A673 (cell line): ENCODE data around the gene ARSA. TPM values are rescaled to one million over a fixed set of nuclear protein-coding genes. Genes with fewer than 3 reads are reported as not detected.

Experiments used
- BruUV-seq: library from RNA; stranded (reverse); fragments of 400-500 nt; replicated peaks from 2 replicates; lab custom pipeline; 2021; lab: Mats Ljungman, UMichigan
- CTCF ChIA-PET: fragments of 300-600 bp; sonication (Branson Sonifier 250); formaldehyde crosslinking; loops from one replicate; lab custom pipeline; 2022; ENCODE audit warnings: antibody characterized with exemption; lab: Charles Lee
- POLR2A ChIA-PET: fragments of 300-600 bp; sonication (Branson Sonifier 250); formaldehyde crosslinking; loops from one replicate; lab custom pipeline; 2022; ENCODE audit warnings: antibody characterized with exemption; ENCODE audit not compliant: low non-redundant PET; lab: Charles Lee
- DNase-seq: peaks from one replicate; pipeline ENCODE4 v3.0.0-alpha.2; 2015; ENCODE audit warnings: low spot score
- H3K27ac ChIP-seq: fragments of 200-600 bp; sonication (generic); 2 replicates; pipeline ENCODE4 v1.5.1; 2016; ENCODE audit warnings: mixed run types, low read depth, mild to moderate bottlenecking, mixed read lengths, antibody characterized with exemption, low read length; ENCODE audit not compliant: poor library complexity, severe bottlenecking
- H3K27me3 ChIP-seq: fragments of 200-600 bp; sonication (generic); replicated peaks from 2 replicates; pipeline ENCODE4 v1.6.1; 2017; ENCODE audit warnings: mixed run types, low read depth, mild to moderate bottlenecking, mixed read lengths, antibody characterized with exemption, low read length; ENCODE audit not compliant: insufficient read depth, poor library complexity
- H3K36me3 ChIP-seq: fragments of 200-600 bp; sonication (generic); 2 replicates; pipeline ENCODE4 v1.6.1; 2016; ENCODE audit warnings: mixed run types, mild to moderate bottlenecking, mixed read lengths, antibody characterized with exemption, low read length; ENCODE audit not compliant: insufficient read depth, poor library complexity, severe bottlenecking
- H3K4me1 ChIP-seq: fragments of 200-600 bp; sonication (generic); 2 replicates; pipeline ENCODE4 v1.6.1; 2017; ENCODE audit warnings: mixed run types, mild to moderate bottlenecking, mixed read lengths, antibody characterized with exemption, low read length; ENCODE audit not compliant: insufficient read depth, poor library complexity, severe bottlenecking
- H3K4me3 ChIP-seq: fragments of 200-600 bp; sonication (generic); 2 replicates; pipeline ENCODE4 v1.5.1; 2016; ENCODE audit warnings: low read depth, mixed run types, mild to moderate bottlenecking, mixed read lengths, low read length; ENCODE audit not compliant: poor library complexity, severe bottlenecking
- H3K9me3 ChIP-seq: fragments of 200-600 bp; sonication (generic); 2 replicates; pipeline ENCODE4 v1.6.1; 2016; ENCODE audit warnings: mixed run types, low read depth, mild to moderate bottlenecking, mixed read lengths, antibody characterized with exemption, low read length; ENCODE audit not compliant: poor library complexity, severe bottlenecking
- CTCF ChIP-seq: fragments of 300-800, 200-600 bp; sonication (generic); conservative IDR thresholded peaks from 2 replicates; pipeline ENCODE4 v1.5.1; 2017; ENCODE audit warnings: low read depth, mild to moderate bottlenecking, antibody characterized with exemption, low read length, moderate library complexity, mixed read lengths
- EZH2 ChIP-seq: fragments of 200-600 bp; sonication (generic); IDR thresholded peaks from 2 replicates; pipeline ENCODE4 v1.6.1; 2017; ENCODE audit warnings: borderline replicate concordance, low read depth, mild to moderate bottlenecking, mixed read lengths, antibody characterized with exemption, low read length; ENCODE audit not compliant: poor library complexity, severe bottlenecking
- intact Hi-C: fragments of 100-400 bp; cut with micrococcal nuclease; formaldehyde crosslinking; loops from one replicate; pipeline ENCODE4 v1.10.0; 2022; ENCODE audit not compliant: unreplicated experiment
- total RNA-seq: library from RNA; stranded (reverse); gene quantifications from 2 replicates; pipeline ENCODE4 v1.2.3, GENCODE V29; 2021

The ARSA gene
- total RNA-seq, 1 experiment from 2014 or later = 15.6 TPM

- DNase-seq = no peak
- ChIA-PET POLR2A (no interaction called here), CTCF (no interaction called here)
- Histone ChIP-seq H3K4me1 (no peaks in the 10 kb centered on the region), H3K27me3 (no peaks in the 10 kb centered on the region), H3K4me3 (no peak overlapping the region), H3K36me3 (no peaks in the 10 kb centered on the region), H3K9me3 (no peaks in the 10 kb centered on the region), H3K27ac (no peak overlapping the region)
- BruUV-seq = no TSS peak
- intact Hi-C loops = loop anchor here (1.0 kb wide), 1 partner anchor 43 kb away; no protein-coding TSS in a partner anchor
- TF ChIP-seq CTCF = no peak
- no peak for TF ChIP-seq EZH2
These were observed 50.9 kb downstream of the ARSA start for GRCh38 chr22:50576806-50577696.

GRCh38 chr22:50576070-50576469, 51.9 kb downstream of the ARSA start:
- no TSS peak for BruUV-seq
- CTCF ChIA-PET = no interaction called here
- TF ChIP-seq CTCF (peak; percentile 50), EZH2 (no peak)
- Histone ChIP-seq H3K4me1 (no peaks in the 10 kb centered on the region), H3K27me3 (no peaks in the 10 kb centered on the region), H3K4me3 (no peak overlapping the region), H3K27ac (no peak overlapping the region), H3K9me3 (no peaks in the 10 kb centered on the region), H3K36me3 (peaks cover 4% of the 10 kb centered on the region)
- intact Hi-C loops = loop anchor here (1.0 kb wide), 1 partner anchor 44 kb away; no protein-coding TSS in a partner anchor
- POLR2A ChIA-PET = no interaction called here
- DNase-seq = peak; percentile 44

GRCh38 chr22:50575426-50575941, 52.5 kb downstream of the ARSA start:
- BruUV-seq = no TSS peak
- H3K4me3 ChIP-seq = no peak overlapping the region
- H3K36me3 ChIP-seq = peaks cover 10% of the 10 kb centered on the region
- POLR2A ChIA-PET = interaction anchor here (0.5 kb wide), 1 partner anchor 263 kb away, joined by 3 read pairs; no protein-coding TSS in a partner anchor
- no peak for DNase-seq
- H3K4me1 ChIP-seq = no peaks in the 10 kb centered on the region
- TF ChIP-seq CTCF = no peak
- no peak for TF ChIP-seq EZH2
- no peak overlapping the region for H3K27ac ChIP-seq
- no peaks in the 10 kb centered on the region for H3K9me3 ChIP-seq
- CTCF ChIA-PET = no interaction called here
- intact Hi-C loops = no loop called here
- H3K27me3 ChIP-seq = no peaks in the 10 kb centered on the region

Other genes with a start within 250 kb of the ARSA start
- gene SBF1, start 153.1 kb downstream of the ARSA start, total RNA-seq = 97.2 and 107 TPM in 2 replicates
- gene ADM2, start 146.6 kb downstream of the ARSA start, total RNA-seq = 5.4 and 9.8 TPM in 2 replicates
- 0.32 and 0.46 TPM in 2 replicates for gene MIOX, start 141.3 kb downstream of the ARSA start, total RNA-seq
- gene LMF2, start 120.5 kb downstream of the ARSA start, total RNA-seq = 79.2 and 79.3 TPM in 2 replicates
- gene NCAPH2, start 119.9 kb downstream of the ARSA start, total RNA-seq = 135 TPM in 2 replicates
- gene SCO2, start 102.6 kb downstream of the ARSA start, total RNA-seq = 0.44 and 5.4 TPM in 2 replicates
- 0.58 and 0.98 TPM in 2 replicates for gene TYMP, start 98.1 kb downstream of the ARSA start, total RNA-seq
- gene KLHDC7B, start 82.3 kb downstream of the ARSA start, total RNA-seq = 1.4 and 1.6 TPM in 2 replicates
- gene SYCE3, start 65.2 kb downstream of the ARSA start, total RNA-seq = not detected in 2 replicates
- 19.2 and 28.3 TPM in 2 replicates for gene CPT1B, start 49.7 kb downstream of the ARSA start, total RNA-seq
- gene CHKB, start 45.3 kb downstream of the ARSA start, total RNA-seq = 47.6 and 51.4 TPM in 2 replicates
- 7.8 and 11.5 TPM in 2 replicates for gene MAPK8IP2, start 27.4 kb downstream of the ARSA start, total RNA-seq
- gene SHANK3, start 44.7 kb upstream of the ARSA start, total RNA-seq = 4.4 and 6.4 TPM in 2 replicates
- gene ACR, start 110.1 kb upstream of the ARSA start, total RNA-seq = not detected in 2 replicates
- gene RABL2B, start 155.5 kb upstream of the ARSA start, total RNA-seq = 36.8 and 45.2 TPM in 2 replicates